HG03342 (cell line): ENCODE results near the gene AICDA.

Experiments used
- ATAC-seq: cut with Tn5 transposase; IDR thresholded peaks from one replicate; pipeline ENCODE4 v1.9.1; 2021; ENCODE audit warnings: mild to moderate bottlenecking, moderate library complexity; ENCODE audit not compliant: unreplicated experiment

AICDA gene

DNA sequence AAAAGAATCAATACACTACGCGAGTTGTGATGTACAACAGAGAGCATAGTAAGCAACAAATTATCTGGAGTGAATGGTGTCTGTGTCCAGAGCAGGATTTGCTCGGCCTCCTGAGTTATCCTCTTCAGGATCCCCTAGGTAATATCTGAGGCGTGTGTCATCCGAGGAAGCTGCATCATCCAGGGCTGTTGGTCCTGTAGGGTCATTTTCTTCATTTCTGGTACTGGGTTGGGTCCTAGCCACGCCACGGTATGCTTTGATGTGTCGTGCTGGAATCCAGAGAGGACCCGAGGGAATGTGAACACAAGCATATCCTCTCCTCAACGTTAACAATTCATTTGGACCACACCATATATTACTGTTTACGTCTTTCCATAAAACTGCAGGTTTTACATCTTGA, 53.0 kb downstream of the AICDA start:
- no peak for ATAC-seq

DNA sequence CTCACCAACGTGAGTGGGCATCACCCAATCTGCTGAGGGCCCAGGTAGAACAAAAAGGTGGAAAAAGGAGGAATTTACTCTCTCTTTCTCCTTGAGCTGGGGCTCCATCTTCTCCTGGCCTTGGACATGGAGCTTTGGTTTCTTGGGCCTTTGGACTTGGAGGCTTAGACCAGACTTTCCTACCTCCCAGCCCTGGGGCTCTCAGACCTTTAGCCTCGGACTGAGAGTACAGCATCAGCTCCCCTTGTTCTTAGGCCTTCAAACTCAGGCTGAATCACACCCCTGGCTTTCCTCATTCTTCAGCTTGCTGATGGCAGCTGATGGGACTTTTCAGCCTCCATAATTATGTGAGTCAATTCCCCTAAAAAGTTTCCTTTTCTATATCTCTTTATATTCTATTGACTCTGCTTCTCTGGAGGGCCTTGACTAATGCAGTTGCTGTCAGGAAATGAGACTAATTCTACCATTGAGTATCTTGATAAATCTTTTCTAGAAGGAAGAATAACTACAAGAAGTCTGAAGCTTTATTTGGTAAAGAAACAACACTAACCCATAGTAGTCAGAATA, 56.0 kb downstream of the AICDA start:
- no peak for ATAC-seq

- ATAC-seq = no peak
These were observed 58.0 kb downstream of the AICDA start for GRCh38 chr12:8554451-8555195.

- ATAC-seq = no peak
These were observed 59.5 kb downstream of the AICDA start for GRCh38 chr12:8553088-8553627.
